A549 (cell line): ENCODE results near the gene PDCD1. TPM values are rescaled to one million over a fixed set of nuclear protein-coding genes. Genes with fewer than 3 reads are reported as not detected.

Experiments
- ATAC-seq, 2 experiments: fragments of 200-7000 bp in 1 of 2; fragments of >200 bp in 1 of 2; cut with Nextera tagmentation in 1 of 2; cut with Tn5 transposase in 1 of 2; 3 replicates each; pipeline versions ENCODE4 v1.8.0 to v1.9.1; 2018 to 2020; ENCODE audit warnings: mild to moderate bottlenecking in 1 of 2, moderate library complexity in 1 of 2
- CTCF ChIA-PET: fragments of 300-600 bp; sonication (Branson Sonifier 250); formaldehyde crosslinking; extraction: SDS; loops from one replicate; lab custom pipeline; 2021; ENCODE audit warnings: antibody characterized with exemption, inconsistent platforms; lab: Yijun Ruan, JAX
- POLR2A ChIA-PET: fragments of 350-600 bp; formaldehyde crosslinking; extraction: SDS; loops from one replicate; lab custom pipeline; 2021; ENCODE audit warnings: antibody characterized with exemption, inconsistent platforms; lab: Yijun Ruan, JAX
- DNase-seq, 2 experiments: peaks; one replicate each; pipeline versions ENCODE4 v3.0.0 to v3.0.0-alpha.2; 2011 to 2016; ENCODE audit warnings: low read depth in 1 of 2, low spot score in 1 of 2
- FAIRE-seq: peaks from 2 replicates; lab custom pipeline; 2011; peaks lifted over from hg19 to GRCh38; lab: Jason Lieb, UNC
- H3K27ac ChIP-seq, 2 experiments: fragments of >200 bp; sonication (Bioruptor Twin); formaldehyde crosslinking; 3 replicates each; pipeline ENCODE4 v1.5.1; 2016 to 2017
- H3K4me1 ChIP-seq: fragments of >200 bp; sonication (Bioruptor Twin); formaldehyde crosslinking; 3 replicates; pipeline ENCODE4 v1.6.1; 2016
- H3K4me2 ChIP-seq: fragments of >200 bp; sonication (Bioruptor Twin); formaldehyde crosslinking; 3 replicates; pipeline ENCODE4 v1.6.1; 2016
- H3K4me3 ChIP-seq: fragments of >200 bp; sonication (Bioruptor Twin); formaldehyde crosslinking; 3 replicates; pipeline ENCODE4 v1.5.1; 2016
- H3K9me3 ChIP-seq: fragments of >200 bp; sonication (Bioruptor Twin); formaldehyde crosslinking; 3 replicates; pipeline ENCODE4 v1.6.1; 2016
- CHD2 ChIP-seq: fragments of 150-350 bp; IDR thresholded peaks from 2 replicates; pipeline ENCODE4 v1.6.1; 2014; ENCODE audit warnings: low read length; ENCODE audit not compliant: partially characterized antibody
- CHD4 ChIP-seq: fragments of 200-600 bp; sonication (generic); IDR thresholded peaks from 2 replicates; pipeline ENCODE4 v1.6.1; 2016; ENCODE audit warnings: antibody characterized with exemption, mild to moderate bottlenecking, borderline replicate concordance
- FOSL2 ChIP-seq, 2 experiments: fragments of 450-650 bp in 1 of 2; fragments of >200 bp in 1 of 2; sonication (Bioruptor Twin) in 1 of 2; formaldehyde crosslinking; IDR thresholded peaks; 2 replicates each; pipeline versions ENCODE4 v1.5.0 to v1.6.1; 2016 to 2020; ENCODE audit warnings: mild to moderate bottlenecking in 1 of 2, moderate library complexity in 1 of 2
- FOXS1 ChIP-seq: fragments of 250-450 bp; sonication (Bioruptor Pico); IDR thresholded peaks from 2 replicates; pipeline ENCODE4 v1.5.0; 2020; ENCODE audit warnings: mild to moderate bottlenecking, moderate library complexity
- GATA3 ChIP-seq: IDR thresholded peaks from 2 replicates; pipeline ENCODE4 v1.6.1; 2012; ENCODE audit warnings: borderline replicate concordance
- HDAC2 ChIP-seq: fragments of 200-600 bp; sonication (generic); IDR thresholded peaks from 2 replicates; pipeline ENCODE4 v1.6.1; 2016
- HEYL ChIP-seq: fragments of 250-450 bp; sonication (Bioruptor Pico); IDR thresholded peaks from 2 replicates; pipeline ENCODE4 v1.8.0; 2021; ENCODE audit warnings: mild to moderate bottlenecking, moderate library complexity
- HOXB13 ChIP-seq: fragments of 250-450 bp; sonication (Bioruptor Pico); IDR thresholded peaks from 2 replicates; pipeline ENCODE4 v1.5.0; 2020; ENCODE audit warnings: low read depth, mild to moderate bottlenecking, moderate library complexity
- MAX ChIP-seq: IDR thresholded peaks from 2 replicates; pipeline ENCODE4 v1.6.1; 2012
- MAZ ChIP-seq: fragments of 150-350 bp; IDR thresholded peaks from 2 replicates; pipeline ENCODE4 v1.6.1; 2014; ENCODE audit warnings: antibody characterized with exemption, low read depth, low read length, borderline replicate concordance
- NFE2L2 ChIP-seq: fragments of 150-350 bp; conservative IDR thresholded peaks from 2 replicates; pipeline ENCODE4 v1.6.1; 2014; ENCODE audit warnings: low read length
- NPAS2 ChIP-seq: fragments of 250-450 bp; sonication (Bioruptor Pico); IDR thresholded peaks from 2 replicates; pipeline ENCODE4 v1.8.0; 2022; ENCODE audit warnings: mild to moderate bottlenecking, moderate library complexity, borderline replicate concordance
- PHF8 ChIP-seq: fragments of 200-600 bp; sonication (generic); IDR thresholded peaks from 2 replicates; pipeline ENCODE4 v1.6.1; 2016; ENCODE audit warnings: low read depth, mild to moderate bottlenecking, antibody characterized with exemption, moderate library complexity, borderline replicate concordance
- RAD21 ChIP-seq, 2 experiments: fragments of >200 bp in 1 of 2; sonication (Bioruptor Twin) in 1 of 2; formaldehyde crosslinking in 1 of 2; IDR thresholded peaks in 1 of 2; conservative IDR thresholded peaks in 1 of 2; 2 replicates in 1 of 2; 3 replicates in 1 of 2; pipeline ENCODE4 v1.6.1; 2012 to 2018; ENCODE audit warnings: inconsistent platforms in 1 of 2
- WGBS: methylation state at CpG from one replicate; pipeline ENCODE4 v1.1.6; 2017; ENCODE audit errors: missing lambda C conversion rate; 5-methylcytosine and 5-hydroxymethylcytosine counted together
- polyA plus RNA-seq, 4 experiments: library from polyadenylated mRNA; depleted of rRNA in 3 of 4; stranded (reverse); fragments of >200 nt; fragmentation: RNase III in 1 of 4; extraction: RNeasy Plus Mini Kit Qiagen cat#74134 plus additional on column Dnase treatment in 1 of 4; gene quantifications; 2 replicates in 3 of 4; 3 replicates in 1 of 4; pipeline ENCODE4 v1.2.3, GENCODE V29; 2011 to 2017
- TF ChIP-seq, protein P1 (sequence below): fragments of 250-450 bp; sonication (Bioruptor Pico); IDR thresholded peaks from 2 replicates; pipeline ENCODE4 v1.5.0; 2021; ENCODE audit warnings: mild to moderate bottlenecking, moderate library complexity, borderline replicate concordance
- TF ChIP-seq, protein P2 (sequence below): fragments of 200-600 bp; sonication (generic); IDR thresholded peaks from 2 replicates; pipeline ENCODE4 v1.6.1; 2016; ENCODE audit warnings: antibody characterized with exemption, mild to moderate bottlenecking, moderate library complexity
- TF ChIP-seq, protein P3 (sequence below): fragments of >200 bp; sonication (Bioruptor Twin); formaldehyde crosslinking; IDR thresholded peaks from 3 replicates; pipeline ENCODE4 v1.5.1; 2016
- TF ChIP-seq, protein P4 (sequence below): fragments of 250-450 bp; sonication (Bioruptor Pico); IDR thresholded peaks from 2 replicates; pipeline ENCODE4 v1.5.0; 2020; ENCODE audit warnings: low read depth, mild to moderate bottlenecking, moderate library complexity

PDCD1 gene
- polyA plus RNA-seq, 2 of the 4 experiments (the other 2 are of a cell fraction): not detected

GRCh38 chr2:241873081-241873802 lies 14.5 kb upstream of the PDCD1 start:
- 0 out of 3 replicates have a peak, but pooled peaks cover 6% of the 10 kb centered on the region for H3K9me3 ChIP-seq
- 90% methylated on average over 18 of the region's 54 CpGs for WGBS
- ATAC-seq (no peak), FAIRE-seq (no peak), DNase-seq (no peak)
- H3K4me2 ChIP-seq: no peak overlapping the region
- H3K4me1 ChIP-seq: peaks cover 11% of the 10 kb centered on the region; the same call in 2 of the 3 replicates
- TF ChIP-seq, protein P1, sequence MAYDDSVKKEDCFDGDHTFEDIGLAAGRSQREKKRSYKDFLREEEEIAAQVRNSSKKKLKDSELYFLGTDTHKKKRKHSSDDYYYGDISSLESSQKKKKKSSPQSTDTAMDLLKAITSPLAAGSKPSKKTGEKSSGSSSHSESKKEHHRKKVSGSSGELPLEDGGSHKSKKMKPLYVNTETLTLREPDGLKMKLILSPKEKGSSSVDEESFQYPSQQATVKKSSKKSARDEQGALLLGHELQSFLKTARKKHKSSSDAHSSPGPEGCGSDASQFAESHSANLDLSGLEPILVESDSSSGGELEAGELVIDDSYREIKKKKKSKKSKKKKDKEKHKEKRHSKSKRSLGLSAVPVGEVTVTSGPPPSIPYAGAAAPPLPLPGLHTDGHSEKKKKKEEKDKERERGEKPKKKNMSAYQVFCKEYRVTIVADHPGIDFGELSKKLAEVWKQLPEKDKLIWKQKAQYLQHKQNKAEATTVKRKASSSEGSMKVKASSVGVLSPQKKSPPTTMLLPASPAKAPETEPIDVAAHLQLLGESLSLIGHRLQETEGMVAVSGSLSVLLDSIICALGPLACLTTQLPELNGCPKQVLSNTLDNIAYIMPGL (CRISPR knock-in tag): no peak
- no peak for TF ChIP-seq NFE2L2
- TF ChIP-seq, protein P2, sequence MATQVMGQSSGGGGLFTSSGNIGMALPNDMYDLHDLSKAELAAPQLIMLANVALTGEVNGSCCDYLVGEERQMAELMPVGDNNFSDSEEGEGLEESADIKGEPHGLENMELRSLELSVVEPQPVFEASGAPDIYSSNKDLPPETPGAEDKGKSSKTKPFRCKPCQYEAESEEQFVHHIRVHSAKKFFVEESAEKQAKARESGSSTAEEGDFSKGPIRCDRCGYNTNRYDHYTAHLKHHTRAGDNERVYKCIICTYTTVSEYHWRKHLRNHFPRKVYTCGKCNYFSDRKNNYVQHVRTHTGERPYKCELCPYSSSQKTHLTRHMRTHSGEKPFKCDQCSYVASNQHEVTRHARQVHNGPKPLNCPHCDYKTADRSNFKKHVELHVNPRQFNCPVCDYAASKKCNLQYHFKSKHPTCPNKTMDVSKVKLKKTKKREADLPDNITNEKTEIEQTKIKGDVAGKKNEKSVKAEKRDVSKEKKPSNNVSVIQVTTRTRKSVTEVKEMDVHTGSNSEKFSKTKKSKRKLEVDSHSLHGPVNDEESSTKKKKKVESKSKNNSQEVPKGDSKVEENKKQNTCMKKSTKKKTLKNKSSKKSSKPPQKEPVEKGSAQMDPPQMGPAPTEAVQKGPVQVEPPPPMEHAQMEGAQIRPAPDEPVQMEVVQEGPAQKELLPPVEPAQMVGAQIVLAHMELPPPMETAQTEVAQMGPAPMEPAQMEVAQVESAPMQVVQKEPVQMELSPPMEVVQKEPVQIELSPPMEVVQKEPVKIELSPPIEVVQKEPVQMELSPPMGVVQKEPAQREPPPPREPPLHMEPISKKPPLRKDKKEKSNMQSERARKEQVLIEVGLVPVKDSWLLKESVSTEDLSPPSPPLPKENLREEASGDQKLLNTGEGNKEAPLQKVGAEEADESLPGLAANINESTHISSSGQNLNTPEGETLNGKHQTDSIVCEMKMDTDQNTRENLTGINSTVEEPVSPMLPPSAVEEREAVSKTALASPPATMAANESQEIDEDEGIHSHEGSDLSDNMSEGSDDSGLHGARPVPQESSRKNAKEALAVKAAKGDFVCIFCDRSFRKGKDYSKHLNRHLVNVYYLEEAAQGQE: no peak
- TF ChIP-seq MAZ: no peak
- TF ChIP-seq HOXB13 (CRISPR knock-in tag): no peak
- no peak for TF ChIP-seq NPAS2
- TF ChIP-seq FOXS1 (CRISPR knock-in tag): no peak
- H3K27ac ChIP-seq: no peak overlapping the region
- CTCF ChIA-PET: interaction anchor here (1.5 kb wide), 1 partner anchor 1022 kb away, joined by 3 read pairs; no protein-coding TSS in a partner anchor
- no peak overlapping the region for H3K4me3 ChIP-seq
- POLR2A ChIA-PET: no interaction called here

- ChIA-PET CTCF (no interaction called here), POLR2A (no interaction called here)
- peaks cover 11% of the 10 kb centered on the region; the same call in 2 of the 3 replicates for H3K4me1 ChIP-seq
- FAIRE-seq: no peak
- WGBS: 84% methylated on average over 11 of the region's 15 CpGs
- H3K9me3 ChIP-seq: 0 out of 3 replicates have a peak, but pooled peaks cover 6% of the 10 kb centered on the region
- no peak overlapping the region for H3K4me2 ChIP-seq
- TF ChIP-seq, protein P3, sequence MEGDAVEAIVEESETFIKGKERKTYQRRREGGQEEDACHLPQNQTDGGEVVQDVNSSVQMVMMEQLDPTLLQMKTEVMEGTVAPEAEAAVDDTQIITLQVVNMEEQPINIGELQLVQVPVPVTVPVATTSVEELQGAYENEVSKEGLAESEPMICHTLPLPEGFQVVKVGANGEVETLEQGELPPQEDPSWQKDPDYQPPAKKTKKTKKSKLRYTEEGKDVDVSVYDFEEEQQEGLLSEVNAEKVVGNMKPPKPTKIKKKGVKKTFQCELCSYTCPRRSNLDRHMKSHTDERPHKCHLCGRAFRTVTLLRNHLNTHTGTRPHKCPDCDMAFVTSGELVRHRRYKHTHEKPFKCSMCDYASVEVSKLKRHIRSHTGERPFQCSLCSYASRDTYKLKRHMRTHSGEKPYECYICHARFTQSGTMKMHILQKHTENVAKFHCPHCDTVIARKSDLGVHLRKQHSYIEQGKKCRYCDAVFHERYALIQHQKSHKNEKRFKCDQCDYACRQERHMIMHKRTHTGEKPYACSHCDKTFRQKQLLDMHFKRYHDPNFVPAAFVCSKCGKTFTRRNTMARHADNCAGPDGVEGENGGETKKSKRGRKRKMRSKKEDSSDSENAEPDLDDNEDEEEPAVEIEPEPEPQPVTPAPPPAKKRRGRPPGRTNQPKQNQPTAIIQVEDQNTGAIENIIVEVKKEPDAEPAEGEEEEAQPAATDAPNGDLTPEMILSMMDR: no peak
- no peak for TF ChIP-seq CHD4
- TF ChIP-seq FOSL2 (IDR thresholded peaks at IDR 0.05): no peak
- TF ChIP-seq FOSL2 (CRISPR knock-in tag; IDR thresholded peaks at IDR 0.05): no peak
- TF ChIP-seq PHF8: no peak
- no peak for TF ChIP-seq CHD2
- TF ChIP-seq HEYL (CRISPR knock-in tag): no peak
- no peak for TF ChIP-seq MAX
- TF ChIP-seq, protein P4, sequence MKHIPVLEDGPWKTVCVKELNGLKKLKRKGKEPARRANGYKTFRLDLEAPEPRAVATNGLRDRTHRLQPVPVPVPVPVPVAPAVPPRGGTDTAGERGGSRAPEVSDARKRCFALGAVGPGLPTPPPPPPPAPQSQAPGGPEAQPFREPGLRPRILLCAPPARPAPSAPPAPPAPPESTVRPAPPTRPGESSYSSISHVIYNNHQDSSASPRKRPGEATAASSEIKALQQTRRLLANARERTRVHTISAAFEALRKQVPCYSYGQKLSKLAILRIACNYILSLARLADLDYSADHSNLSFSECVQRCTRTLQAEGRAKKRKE (CRISPR knock-in tag): no peak
- no peak for TF ChIP-seq RAD21 (conservative IDR thresholded peaks at IDR 0.05 in 1 of 2, IDR thresholded peaks at IDR 0.05 in 1 of 2)
- no peak for TF ChIP-seq HOXB13 (CRISPR knock-in tag)
- no peak for TF ChIP-seq HDAC2
- no peak for TF ChIP-seq GATA3
- DNase-seq: no peak
- H3K4me3 ChIP-seq: no peak overlapping the region
- no peak for ATAC-seq
- H3K27ac ChIP-seq: no peak overlapping the region
Observed at GRCh38 chr2:241872313-241872642, 13.6 kb upstream of the PDCD1 start.
